Thoracic aorta (tissue), 2 donors: ENCODE results near the gene PTGFRN. TPM values are rescaled to one million over a fixed set of nuclear protein-coding genes. Genes with fewer than 3 reads are reported as not detected.

Source experiments
- ATAC-seq: fragments of 150-250 bp; one replicate; pipeline ENCODE4 v1.8.0; 2017; ENCODE audit warnings: low read depth; ENCODE audit not compliant: insufficient number of reproducible peaks, low FRiP score
- DNase-seq: peaks from one replicate; pipeline ENCODE4 v3.0.0-alpha.2; 2020; ENCODE audit warnings: low spot score
- H3K27ac ChIP-seq, 2 donors: fragments of 200-600 bp; sonication (generic); 1 replicate in 1 of 2; 2 replicates in 1 of 2; pipeline ENCODE4 v1.5.1; 2016; ENCODE audit warnings: mild to moderate bottlenecking in 2 of 2, moderate library complexity in 2 of 2
- H3K27me3 ChIP-seq: fragments of 200-600 bp; sonication (generic); replicated peaks from 2 replicates; pipeline ENCODE4 v1.6.0; 2016; ENCODE audit warnings: mild to moderate bottlenecking; ENCODE audit not compliant: insufficient read depth
- H3K36me3 ChIP-seq: fragments of 200-600 bp; sonication (generic); one replicate; pipeline ENCODE4 v1.5.1; 2016
- H3K4me1 ChIP-seq, 2 donors: fragments of 200-600 bp; sonication (generic); 1 replicate in 1 of 2; 2 replicates in 1 of 2; pipeline versions ENCODE4 v1.5.1 to v1.6.0; 2016; ENCODE audit warnings: low read depth in 2 of 2, mild to moderate bottlenecking in 1 of 2; ENCODE audit not compliant: control insufficient read depth in 1 of 2
- H3K4me3 ChIP-seq: fragments of 200-600 bp; sonication (generic); 2 replicates; pipeline ENCODE4 v1.5.1; 2016; ENCODE audit warnings: mild to moderate bottlenecking
- H3K9me3 ChIP-seq: fragments of 200-600 bp; sonication (generic); 2 replicates; pipeline ENCODE4 v1.5.1; 2016
- total RNA-seq, 2 donors: library from RNA; depleted of rRNA; stranded (reverse); fragments of >200 nt; gene quantifications; one replicate each; pipeline versions ENCODE4 v1.1.0 to v1.2.3, GENCODE V29; 2016
- TF ChIP-seq, protein P1 (sequence below): fragments of 200-600 bp; sonication (generic); IDR thresholded peaks from one replicate; pipeline ENCODE4 v1.5.1; 2019; ENCODE audit warnings: antibody characterized with exemption

Gene PTGFRN
- total RNA-seq, 2 donors from 2014 or later, result 24.5 to 32.7 TPM

DNA sequence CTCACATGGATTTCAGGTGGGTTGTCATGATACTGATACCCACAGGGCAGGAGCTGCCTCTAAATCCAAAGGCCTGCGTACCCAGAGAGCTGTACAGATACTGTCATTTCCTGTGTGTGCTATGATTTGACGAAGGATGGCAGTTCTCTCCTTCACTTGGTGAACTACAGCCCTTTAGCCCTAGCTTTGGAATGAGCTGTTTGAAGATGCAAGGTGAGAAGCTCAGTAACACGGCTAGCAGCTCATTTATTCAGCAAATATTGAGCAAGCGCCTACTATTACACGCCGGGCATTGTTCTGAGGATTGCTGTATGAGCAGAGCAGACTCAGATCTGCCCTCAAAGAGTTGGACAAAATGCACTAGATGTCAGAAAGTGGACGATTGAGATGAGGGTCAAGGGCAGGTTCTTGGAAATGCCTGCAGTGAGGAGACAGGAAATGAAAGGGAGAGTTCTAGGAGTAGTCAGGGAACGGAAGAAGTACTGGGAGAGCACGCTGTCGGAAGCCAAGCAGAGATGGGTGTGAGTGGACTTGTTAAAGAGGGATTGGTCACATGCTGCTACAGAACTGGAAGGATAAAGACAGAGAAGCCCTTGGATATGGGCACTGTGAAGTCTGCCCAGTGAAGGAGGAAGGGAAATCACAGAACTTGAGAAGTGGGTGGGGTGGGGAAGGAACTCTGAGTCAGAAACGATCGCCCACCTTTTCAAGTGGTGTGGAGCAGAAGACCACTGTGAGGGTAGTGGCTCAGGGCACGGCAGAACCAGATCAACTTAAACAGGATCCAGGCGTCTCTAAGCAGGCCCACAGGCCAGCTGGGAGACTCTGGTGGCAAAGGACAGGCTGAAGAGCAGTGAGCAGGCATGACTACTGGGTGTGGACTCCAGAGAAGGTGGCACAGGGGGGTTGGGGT is 7.1 kb downstream of the PTGFRN start:
- Histone ChIP-seq H3K4me1 (peaks cover 0 to 18% of the 10 kb centered on the region in 2 donors), H3K27me3 (no peaks in the 10 kb centered on the region), H3K27ac (no peak overlapping the region), H3K36me3 (no peaks in the 10 kb centered on the region), H3K9me3 (no peaks in the 10 kb centered on the region), H3K4me3 (no peak overlapping the region)
- TF ChIP-seq, protein P1, sequence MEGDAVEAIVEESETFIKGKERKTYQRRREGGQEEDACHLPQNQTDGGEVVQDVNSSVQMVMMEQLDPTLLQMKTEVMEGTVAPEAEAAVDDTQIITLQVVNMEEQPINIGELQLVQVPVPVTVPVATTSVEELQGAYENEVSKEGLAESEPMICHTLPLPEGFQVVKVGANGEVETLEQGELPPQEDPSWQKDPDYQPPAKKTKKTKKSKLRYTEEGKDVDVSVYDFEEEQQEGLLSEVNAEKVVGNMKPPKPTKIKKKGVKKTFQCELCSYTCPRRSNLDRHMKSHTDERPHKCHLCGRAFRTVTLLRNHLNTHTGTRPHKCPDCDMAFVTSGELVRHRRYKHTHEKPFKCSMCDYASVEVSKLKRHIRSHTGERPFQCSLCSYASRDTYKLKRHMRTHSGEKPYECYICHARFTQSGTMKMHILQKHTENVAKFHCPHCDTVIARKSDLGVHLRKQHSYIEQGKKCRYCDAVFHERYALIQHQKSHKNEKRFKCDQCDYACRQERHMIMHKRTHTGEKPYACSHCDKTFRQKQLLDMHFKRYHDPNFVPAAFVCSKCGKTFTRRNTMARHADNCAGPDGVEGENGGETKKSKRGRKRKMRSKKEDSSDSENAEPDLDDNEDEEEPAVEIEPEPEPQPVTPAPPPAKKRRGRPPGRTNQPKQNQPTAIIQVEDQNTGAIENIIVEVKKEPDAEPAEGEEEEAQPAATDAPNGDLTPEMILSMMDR, result no peak
- peak; percentile 58 for ATAC-seq
- DNase-seq, result no peak

DNA sequence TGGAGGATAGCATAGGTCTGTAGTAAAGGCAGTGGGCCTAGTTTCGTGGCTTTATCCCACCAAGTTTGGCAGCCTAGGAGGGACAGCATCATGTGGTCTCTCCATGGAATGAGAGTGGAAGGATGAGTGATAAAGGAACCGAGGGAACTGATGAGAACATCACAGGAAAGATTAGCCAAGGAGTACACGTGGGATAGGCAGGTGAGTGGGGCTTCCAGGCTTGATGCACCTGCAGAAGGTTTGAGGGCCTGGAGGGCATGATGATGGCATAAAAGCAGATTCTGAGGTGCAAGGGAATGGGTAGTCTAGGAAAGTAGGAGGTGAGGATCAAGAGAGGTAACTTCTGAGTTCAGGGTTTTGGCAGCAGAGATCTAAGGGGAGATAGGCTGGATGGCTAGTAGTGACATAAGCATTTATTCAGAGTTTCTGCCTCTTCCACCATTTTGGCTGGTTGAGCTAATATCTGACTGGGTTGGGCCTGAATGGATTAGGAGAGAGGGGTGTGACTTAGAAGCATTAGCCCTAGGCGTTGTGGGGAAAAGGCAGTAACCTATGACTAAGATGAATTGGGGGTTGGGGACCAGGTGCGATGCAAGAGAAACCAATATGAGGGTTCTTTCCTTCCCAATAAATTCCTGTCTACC is 9.1 kb downstream of the PTGFRN start:
- no peak for DNase-seq
- no peak overlapping the region for H3K27ac ChIP-seq
- no peaks in the 10 kb centered on the region for H3K9me3 ChIP-seq
- no peak overlapping the region for H3K4me3 ChIP-seq
- no peaks in the 10 kb centered on the region for H3K36me3 ChIP-seq
- no peak for ATAC-seq
- TF ChIP-seq, protein P1, result no peak
- H3K27me3 ChIP-seq, result no peaks in the 10 kb centered on the region
- peaks cover 0 to 12% of the 10 kb centered on the region in 2 donors for H3K4me1 ChIP-seq

DNA sequence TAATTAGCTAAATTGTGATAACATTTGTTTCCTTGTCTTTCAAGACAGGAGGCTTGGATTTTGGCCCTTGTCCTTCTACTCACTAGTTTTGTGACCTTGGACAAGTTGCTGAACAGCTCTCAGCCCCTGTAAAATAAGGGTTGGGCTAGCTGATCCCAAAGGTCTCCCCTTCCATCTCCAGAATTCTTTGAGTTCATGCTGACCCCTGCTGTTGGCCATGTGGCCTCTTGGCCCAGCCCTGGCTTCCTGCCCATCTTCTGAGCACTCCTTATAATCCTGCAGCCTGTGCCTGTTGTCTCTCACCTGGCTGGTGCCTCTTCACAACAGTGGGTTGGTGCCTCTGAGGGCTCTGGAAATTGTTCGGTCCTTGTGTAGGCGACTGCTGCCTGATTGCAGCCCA is 10.1 kb downstream of the PTGFRN start:
- H3K36me3 ChIP-seq, result no peaks in the 10 kb centered on the region
- no peak for DNase-seq
- H3K27ac ChIP-seq, result no peak overlapping the region
- no peak for ATAC-seq
- H3K4me1 ChIP-seq, result peaks cover 0 to 12% of the 10 kb centered on the region in 2 donors
- no peaks in the 10 kb centered on the region for H3K27me3 ChIP-seq
- no peak overlapping the region for H3K4me3 ChIP-seq
- TF ChIP-seq, protein P1, result no peak
- no peaks in the 10 kb centered on the region for H3K9me3 ChIP-seq

DNA sequence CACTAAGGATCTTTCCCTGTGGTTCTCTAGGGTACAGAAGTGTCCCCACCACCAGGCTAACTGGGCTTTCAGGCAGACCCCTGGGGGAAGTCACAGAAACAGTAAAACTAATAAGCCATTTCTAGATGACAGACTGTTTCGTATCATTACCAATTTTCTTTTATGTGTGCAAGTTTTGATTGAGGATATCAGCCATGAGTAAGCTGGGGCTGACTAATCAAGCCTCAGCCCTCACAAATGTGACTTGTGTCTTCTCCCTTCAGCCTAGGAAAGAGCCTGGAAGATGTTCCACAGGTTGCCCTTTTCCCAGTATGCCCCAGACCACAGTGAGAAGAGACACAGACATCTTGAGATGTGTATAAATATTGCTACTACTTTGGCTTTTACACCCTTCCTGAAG is 10.5 kb downstream of the PTGFRN start:
- Histone ChIP-seq H3K4me1 (peaks cover 0 to 8% of the 10 kb centered on the region in 2 donors), H3K36me3 (no peaks in the 10 kb centered on the region), H3K27ac (no peak overlapping the region), H3K4me3 (no peak overlapping the region), H3K9me3 (no peaks in the 10 kb centered on the region), H3K27me3 (no peaks in the 10 kb centered on the region)
- ATAC-seq, result no peak
- TF ChIP-seq, protein P1, result no peak
- no peak for DNase-seq

DNA sequence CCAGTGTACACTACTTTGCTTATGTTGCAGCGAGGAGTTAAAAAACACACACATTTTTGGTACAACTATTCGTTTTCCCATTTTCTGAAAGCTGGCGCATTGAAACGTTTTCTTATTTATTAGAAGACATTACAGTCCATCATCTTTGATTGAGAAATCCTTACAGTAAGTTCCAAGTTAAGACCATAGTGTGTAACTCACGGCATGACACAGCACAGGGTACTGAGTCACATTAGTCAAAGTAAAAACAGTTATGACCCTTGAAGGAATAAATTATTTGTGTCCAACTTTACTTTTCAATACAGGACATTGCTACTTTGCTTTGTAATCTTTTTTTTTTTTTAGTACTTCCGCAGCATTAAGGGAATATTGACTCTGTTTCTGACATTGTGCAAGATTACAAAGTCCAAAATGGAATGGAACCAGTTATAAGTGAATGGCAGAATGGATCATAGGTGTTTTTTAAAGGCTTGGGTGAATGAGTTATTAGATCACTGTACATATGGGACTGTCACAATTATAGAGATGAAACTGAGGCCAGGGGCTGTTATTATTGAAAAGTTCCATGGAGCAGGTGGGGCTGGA is 11.7 kb downstream of the PTGFRN start:
- Histone ChIP-seq H3K4me3 (no peak overlapping the region), H3K36me3 (no peaks in the 10 kb centered on the region), H3K4me1 (no peaks in the 10 kb centered on the region), H3K9me3 (no peaks in the 10 kb centered on the region), H3K27ac (no peak overlapping the region), H3K27me3 (no peaks in the 10 kb centered on the region)
- TF ChIP-seq, protein P1, result no peak
- no peak for DNase-seq
- no peak for ATAC-seq
